Left renal cortex interstitium (tissue), 4 donors: ENCODE measurements around the gene AGAP1. TPM values are rescaled to one million over a fixed set of nuclear protein-coding genes. Genes with fewer than 3 reads are reported as not detected.
"Not testable (repeated sequence)": the region's sequence is repeated elsewhere in the genome, so short reads cannot be mapped to it uniquely, and the experiment has no call there.

Experiments used
- DNase-seq, 4 donors: peaks; one replicate each; pipeline ENCODE4 v3.0.0-alpha.2; 2013; ENCODE audit warnings: low read depth in 4 of 4, low spot score in 2 of 4, missing footprints in 1 of 4
- polyA plus RNA-seq, 4 donors: library from polyadenylated mRNA; unstranded; fragments of 120-200 nt; gene quantifications; one replicate each; pipeline ENCODE4 v1.2.1, GENCODE V29; 2013; ENCODE audit not compliant: insufficient read length in 4 of 4

AGAP1 gene
- polyA plus RNA-seq, 4 donors: 18.1 to 22.7 (median 19.7) TPM

DNA sequence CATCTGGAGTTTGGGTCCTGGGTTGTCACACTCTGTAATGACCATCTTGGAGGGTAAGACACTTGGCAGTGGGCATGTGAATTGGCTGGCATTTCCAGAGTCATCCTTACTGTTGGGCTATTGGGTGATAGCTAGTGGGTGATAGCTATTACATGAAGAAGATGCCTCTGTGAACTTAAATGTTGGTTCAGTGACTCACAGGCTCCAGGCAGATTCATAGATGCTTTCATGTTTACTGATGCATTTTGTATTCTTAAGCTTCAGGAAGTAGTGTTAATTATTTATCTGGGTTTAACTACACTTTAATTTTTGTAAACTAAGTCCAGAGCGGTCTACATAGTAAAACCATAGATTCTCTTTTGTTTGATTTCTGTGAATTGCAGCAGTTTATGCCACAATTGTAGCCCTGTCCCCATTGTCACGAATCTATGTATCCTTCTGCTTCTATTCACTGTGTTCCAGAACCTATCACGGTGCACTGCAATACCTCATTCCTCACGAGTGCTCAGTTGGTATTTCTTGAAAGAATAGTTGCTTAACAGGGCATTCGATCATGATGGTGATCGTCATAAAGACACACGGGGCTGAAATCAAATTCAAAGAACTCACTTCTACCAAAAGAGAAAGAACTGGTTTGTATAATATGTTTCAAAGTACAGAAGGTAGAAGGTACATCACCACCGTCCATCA, 594.7 kb downstream of the AGAP1 start:
- no peak for DNase-seq

DNA sequence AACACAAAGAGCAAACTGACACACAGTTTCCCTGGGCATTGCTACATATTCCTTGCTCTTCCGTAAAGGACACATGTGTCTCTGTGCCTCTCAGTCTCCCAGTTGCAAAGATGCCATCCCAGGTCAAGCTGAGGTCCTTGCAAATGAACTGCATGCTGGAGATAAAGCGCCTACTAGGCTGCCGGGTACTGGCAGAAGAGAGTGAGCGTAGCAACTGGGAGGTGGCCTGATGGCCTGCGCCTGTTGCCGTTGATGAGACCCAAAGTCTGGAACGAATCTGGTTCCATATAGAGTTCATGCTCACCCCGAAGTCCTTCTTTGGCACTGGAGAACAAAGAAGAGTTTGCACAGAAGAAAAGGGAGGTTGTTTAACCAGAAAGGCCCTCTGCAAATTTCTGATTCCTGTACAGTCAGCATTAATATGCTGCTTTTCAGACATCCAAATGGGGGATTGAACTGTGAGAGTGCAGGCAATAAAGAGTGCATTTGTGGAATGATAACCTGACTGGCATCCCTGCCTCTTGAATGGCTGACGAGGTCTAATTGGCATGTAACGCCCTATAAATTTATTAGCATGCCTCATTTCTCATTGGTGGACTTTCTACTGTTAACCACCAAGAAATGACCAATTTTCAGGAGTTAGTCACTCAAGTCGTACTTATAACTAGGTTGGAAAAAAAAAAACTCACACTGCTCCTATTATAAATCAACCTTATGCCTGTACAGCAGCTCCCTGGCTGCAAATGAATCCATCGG, 595.6 kb downstream of the AGAP1 start:
- no peak for DNase-seq

DNA sequence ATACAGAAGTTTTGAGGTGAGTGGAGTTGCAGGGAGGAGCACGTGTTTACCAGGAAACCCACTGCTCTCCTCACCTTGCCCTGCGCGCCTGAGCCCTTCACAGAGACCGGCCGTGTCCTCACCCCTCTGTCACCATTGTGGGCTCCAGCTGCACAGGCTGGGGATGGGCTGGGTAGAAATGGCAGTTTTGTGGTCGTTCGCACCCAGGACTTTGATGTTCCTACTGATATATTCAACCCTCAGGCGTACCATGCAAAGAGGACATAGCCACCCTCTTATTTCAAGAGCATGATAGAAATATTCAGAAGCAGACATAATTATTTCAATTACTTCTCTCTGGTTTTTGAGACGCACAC, 596.2 kb downstream of the AGAP1 start:
- DNase-seq: no peak

DNA sequence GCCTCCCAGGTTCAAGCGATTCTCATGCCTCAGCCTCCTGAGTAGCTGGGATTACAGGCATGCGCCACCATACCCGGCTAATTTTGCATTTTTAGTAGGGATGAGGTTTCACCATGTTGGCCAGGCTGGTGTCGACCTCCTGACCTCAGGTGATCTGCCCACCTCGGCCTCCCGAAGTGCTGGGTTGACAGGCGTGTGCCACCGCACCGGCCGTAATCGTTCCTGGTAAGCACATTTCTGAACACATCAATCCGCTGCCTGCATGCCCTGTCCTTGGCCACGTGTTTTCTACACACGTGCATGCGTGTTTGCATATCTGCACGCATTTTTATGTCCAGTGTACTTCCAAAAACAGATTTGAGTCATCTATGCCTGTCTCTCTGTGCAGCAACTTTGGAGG, 597.0 kb downstream of the AGAP1 start:
- not testable (repeated sequence) for DNase-seq

DNA sequence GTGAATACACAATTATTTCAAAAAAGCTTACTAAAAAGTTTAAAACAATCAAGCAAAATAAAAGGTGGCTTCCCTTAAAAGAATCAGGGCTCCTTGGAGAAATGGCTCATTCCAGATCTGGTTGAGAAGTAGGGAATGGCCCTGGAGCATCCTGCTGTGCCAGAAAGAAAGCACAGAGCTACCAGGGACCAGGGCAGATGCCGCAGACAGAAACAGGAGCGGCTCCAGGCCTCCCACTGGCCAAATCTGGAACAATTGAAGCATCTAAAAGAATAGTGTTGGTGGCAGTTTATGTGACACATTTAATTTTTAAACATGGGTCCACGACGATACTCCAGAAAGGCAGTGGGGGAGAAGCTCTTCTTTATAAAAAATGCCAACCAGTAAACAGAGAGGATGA, 598.9 kb downstream of the AGAP1 start:
- DNase-seq: no peak

DNA sequence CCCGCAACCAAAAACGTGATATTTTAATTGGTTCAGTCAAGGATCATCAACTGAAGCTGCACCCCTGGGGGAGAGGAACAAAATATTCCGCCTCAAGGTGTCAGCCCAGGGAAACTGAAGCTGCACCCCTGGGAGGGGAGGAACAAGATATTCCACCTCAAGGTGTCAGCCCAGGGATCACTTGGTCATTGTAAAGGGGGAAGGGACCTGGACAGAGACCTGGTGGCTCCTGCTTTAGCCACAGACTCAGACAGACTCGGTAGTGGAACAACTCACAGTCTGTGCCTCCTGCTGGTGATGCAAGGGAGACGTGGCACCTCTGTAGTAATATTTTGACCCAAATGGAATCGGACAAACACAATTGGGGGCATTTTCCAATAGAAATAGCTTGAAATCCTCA, 599.3 kb downstream of the AGAP1 start:
- no peak for DNase-seq

DNA sequence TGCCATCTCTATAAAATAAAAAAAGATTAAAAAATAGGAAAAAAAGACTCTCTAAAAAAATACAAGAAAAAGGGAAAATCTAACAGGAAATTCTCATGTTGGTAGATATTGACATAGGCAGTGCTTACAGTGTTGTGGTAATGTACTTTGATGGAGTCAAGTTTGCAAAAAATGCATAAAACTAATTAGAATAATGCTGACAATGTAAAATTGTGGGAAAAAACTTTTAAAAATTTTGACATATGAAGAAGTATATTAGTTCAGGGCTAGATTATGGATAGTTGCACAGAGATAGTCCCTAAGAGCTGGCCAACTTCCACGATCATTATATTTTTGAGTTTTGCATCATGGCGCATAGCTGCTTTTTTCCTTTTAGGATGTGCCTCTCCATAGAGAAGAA, 601.7 kb downstream of the AGAP1 start:
- no peak for DNase-seq

DNA sequence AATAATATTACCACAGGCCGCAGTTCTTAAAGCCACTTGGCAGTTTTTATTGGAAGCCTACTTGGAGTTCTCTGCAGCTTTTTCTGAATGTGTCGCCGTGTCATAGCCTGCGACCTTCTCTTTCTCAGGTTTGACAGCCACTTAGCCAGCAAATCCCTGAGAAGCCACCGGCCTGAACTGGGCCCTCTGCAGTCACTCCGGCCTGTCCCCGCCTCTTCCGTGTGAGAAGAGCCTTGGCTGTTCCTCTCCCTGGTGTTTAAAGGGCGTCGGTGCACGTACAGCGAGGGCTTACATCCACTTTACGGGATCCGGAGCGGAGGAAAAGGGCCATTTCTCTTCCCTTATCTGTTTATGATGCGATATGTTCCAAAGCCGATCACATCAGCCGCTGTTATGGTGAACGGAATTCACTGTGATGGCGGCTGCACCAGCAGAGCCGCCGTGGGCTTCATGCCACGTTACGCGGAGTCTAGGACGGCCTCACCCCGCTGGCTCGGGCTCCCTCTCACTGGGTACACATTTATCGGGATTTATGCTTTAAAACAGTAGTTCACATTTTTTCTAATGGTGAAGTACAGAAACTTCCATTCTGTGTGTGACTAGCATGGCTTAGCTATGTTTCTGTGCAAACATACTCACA, 607.6 kb downstream of the AGAP1 start:
- DNase-seq: no peak

DNA sequence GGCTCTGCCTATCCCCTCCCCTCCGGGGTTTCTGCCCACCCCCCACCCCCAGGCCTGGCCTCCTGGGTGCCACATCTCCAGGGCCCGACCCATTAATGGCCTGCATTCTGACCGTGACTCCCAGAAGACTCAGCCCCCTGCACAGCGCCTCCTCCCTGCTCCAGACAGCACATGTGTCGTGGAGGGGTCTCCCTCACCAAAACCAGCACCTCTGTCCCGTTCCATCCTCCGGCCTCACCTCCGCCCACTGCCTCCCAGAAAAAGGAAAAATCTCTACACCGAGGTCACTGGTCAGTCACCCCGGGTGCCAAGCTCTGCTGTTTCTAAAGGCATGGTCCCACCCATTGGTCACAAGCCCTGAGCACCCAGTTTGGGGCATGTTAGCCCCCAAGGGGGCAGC, 609.1 kb downstream of the AGAP1 start:
- DNase-seq: no peak

DNA sequence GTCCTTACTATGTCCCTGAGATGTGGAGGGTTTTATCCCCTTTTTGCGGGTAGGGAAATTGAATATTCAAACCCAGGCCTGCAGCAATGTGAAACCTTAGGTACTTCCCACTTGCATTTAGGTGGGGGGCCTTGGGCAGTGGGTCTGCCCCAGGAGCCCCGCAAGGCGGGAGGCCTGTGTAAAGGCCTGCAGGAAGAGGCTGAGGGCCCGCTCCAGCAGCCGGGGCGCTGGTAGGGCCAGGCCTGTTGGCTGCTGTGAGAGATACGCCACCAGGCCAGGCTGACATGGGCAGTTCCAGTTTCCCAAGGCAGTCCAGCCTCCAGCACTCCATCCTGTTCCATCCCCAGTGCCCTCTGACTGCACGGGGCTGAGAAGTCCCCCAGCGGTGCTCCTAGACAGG, 610.1 kb downstream of the AGAP1 start:
- no peak for DNase-seq

DNA sequence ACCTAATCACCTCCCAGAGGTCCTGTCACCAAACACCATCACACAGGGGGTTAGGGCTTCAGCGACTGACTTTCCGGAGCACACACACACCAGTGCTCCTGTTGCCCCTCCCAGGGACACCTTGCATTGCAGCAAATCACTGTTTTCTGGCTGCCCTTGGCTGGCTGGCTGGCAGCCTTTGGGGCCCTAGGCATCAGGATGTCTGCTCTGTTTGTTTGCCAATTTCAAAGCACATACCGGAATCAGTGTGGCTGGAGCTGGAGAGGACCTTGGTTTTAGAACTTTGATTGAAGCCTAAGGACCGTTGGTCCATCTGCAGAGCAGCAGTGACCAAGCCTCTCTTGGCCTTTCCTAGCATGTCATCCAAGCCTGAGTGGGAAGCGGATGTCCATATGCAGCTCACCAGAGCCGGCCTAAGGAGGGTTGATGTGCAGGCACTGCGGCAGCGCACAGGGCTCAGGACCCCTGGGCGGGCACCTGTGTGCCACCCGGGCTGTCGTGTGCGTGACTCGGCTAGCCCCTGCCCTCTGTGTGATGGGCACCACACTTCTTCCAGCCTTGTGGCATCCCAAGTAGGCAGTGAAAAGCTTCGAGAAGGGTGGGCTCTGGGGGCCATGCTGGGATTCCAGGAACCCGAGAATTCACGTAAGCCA, 612.2 kb downstream of the AGAP1 start:
- no peak for DNase-seq

DNA sequence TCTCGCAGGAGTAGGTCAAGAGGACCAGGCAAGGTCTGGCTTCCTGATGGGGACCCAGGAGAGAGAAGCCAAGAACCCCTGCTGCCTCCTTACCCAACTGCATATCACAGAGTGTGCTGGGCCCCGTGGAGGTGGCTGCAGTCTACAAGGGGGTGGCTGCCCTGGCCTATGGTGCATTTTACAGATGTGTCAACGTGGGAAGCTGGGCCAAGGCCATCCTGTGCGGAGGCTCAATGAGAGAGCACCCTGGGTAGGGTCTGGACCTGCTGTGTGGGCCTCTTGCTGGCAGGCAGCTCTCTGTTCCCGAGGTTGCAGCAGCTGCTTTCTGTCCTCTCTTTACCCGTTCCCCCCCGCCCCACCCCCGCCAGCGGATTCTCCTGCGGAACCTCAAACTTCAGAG, 612.9 kb downstream of the AGAP1 start:
- DNase-seq: no peak

DNA sequence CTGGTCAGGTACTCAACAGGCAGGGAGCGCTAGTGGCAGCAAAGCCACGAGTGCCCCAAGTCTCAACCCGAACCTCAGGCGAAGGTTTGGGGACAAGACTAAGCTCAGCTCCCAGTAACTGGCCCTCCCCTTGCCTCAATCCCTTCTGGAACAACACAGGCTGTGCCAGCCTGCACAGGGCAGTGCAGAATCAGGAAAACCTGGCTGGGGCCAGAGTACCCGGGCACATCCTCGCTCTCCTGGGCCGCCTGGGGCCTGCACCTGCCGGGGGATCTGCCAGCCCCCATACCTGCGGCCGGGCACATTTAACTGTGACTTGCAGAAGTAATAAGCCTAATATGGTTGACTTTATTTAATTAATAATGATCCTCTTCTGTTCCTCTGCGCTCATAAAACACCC, 613.7 kb downstream of the AGAP1 start:
- DNase-seq: no peak

DNA sequence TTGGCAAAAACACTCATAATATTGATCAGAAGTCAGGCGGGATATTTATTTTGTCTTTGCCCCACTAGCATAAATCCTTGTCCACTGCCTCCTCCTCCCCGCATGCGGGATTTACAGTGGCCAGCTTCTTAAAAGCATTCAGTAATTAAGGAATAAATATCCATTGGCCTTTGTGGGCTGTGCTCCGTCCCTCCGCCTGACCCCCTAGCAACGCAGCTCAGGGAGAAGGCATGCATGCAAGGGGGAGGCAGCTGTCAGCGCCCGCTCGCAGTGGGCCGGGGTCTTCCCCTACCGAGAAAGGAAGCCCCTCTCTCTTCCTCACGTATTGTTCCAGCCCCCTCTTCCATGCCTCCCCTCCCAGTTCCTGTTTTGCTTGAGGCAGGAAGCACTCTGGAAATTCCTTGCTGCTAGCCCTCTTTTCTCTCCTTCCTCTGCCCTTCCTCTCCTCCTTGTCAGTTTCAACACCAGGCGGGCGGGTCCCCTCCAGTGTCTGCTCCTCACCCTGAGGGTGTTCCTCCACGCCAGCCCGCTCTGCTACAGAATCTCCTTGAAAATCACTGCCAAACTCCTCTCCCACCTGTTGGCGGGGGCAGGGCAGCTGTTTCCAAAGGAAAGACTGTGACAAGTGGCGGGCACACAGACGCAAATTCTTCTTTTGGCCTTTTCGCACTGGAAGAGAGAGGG, 614.2 kb downstream of the AGAP1 start:
- no peak for DNase-seq

DNA sequence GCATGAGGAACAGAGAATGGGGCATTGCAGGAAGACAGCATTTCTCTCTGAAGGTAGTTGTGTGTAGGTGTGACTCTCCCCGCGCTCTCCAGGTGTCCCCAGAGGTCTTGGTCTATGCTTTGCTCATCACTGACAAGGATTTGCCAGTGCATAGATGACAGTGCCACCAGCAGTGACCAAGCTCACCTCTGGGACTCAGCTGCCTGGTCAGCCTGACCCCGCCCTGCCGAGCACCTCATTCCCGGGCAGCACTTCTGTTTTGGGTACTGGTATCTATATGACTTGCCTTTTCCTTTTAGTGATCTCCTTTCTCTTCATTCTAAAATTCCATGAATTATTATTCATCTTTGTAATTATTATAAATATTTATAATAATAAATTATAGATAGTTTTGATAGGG, 615.2 kb downstream of the AGAP1 start:
- DNase-seq: no peak

DNA sequence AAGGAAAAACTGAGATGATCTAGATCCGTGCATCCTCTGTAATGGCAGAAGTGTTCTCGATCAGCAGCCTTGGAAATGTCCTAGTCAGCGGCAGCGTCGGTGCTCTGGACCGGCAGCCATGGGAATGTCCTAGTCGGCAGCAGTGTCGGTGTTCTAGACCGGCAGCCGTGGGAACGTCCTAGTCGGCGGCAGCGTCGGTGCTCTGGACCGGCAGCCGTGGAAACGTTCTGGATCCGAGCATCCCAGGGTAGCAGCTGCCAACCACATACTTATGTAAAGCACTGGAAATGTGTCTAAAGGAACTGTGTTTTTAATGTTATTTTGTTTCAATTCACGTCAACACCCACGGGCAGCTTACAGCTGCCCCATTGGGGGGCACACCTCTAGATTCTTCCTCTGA, 615.6 kb downstream of the AGAP1 start:
- DNase-seq: no peak

DNA sequence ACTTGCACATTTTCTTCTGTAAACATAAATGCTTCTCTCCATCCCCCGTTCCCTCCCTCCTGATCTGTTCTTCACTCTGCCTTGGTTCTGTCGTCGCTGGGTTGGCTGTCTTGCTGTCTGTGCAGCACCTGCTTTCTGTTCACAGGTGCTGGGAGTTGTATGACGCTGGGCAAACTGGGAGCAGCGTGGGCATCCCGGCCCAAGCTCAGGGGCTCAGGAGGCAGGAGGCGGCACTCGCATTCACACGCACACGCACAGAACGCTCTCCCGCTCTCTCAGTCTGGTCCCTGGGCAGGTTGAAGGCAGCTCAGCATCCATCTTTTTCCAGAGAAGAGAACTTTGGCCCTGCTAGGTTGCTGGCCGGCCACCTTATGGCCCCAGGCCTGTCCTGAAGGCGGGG, 618.6 kb downstream of the AGAP1 start:
- DNase-seq: no peak

DNA sequence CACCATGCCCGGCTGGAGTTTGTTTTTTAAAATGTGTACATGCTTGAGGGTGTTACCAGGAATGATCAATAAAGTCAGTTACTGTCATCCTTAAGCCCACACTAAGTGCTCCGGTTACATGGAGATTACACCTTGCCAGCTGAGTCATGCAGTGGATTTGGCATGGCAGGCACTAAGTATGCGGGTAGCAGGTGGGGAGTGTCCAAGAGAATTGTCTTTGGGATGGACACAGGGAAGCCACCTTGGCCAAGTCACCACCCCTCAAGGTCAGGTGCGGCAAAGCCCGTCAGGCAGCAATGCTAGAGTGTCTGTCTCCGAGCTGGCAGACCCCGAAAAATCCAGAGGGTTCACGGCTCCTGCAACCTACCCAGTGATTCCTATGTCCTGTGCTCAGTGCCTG, 619.6 kb downstream of the AGAP1 start:
- DNase-seq: no peak

DNA sequence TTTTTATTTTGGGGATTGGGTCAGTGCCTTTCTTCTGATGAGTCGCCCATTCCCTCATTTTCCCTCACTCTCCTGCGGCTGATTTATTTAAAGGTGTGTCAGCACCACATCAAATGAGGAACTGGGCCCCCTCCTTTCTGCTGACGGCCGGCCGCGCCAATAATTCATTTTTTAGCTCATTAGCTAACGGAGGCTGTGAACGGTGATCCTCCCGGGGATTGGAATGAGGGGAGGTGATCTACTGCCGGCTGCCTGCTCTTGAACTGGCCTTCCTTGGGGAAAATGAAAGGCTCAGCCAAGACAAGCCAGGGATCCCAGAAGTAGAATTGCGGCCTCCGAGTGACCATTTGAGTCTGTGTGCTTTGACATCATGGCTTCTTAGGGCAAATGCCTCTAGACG, 620.1 kb downstream of the AGAP1 start:
- no peak for DNase-seq

DNA sequence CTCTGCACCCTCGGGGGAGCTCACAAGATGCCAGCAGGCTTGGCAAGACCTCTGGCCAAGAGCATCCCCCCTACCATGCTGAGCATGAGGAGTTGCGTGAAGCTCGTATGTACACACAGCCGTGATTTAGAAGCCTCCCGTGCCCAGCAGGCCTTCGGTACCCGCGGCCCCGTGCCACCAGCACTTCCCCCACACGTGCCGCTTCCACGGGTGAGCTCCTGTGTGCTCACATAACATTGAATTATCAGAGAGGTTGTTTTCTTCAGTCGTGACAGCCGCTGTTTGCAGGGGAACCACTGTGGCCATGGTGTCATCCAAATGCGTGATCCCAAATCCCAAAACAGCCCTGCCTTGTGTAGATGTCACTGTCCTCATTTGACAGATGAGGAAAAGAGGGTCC, 621.1 kb downstream of the AGAP1 start:
- no peak for DNase-seq

DNA sequence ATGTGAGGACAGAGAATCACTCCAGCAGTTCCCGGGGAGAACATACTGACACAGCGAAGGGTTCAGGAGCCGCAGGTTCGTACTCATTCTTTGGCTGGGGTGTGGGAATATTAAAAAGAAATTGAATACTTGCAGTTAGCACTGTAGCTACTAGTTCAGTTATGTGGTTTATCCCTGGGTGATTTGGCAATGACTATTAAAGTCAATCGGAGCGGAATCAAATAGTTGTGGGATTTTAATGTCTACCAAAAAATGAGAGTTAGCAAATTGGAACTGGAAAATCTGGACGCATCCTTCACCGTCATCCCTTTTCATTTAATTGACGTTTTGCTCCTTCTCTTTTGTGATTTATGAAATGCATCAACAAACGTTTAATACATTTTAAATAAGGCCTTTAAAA, 623.6 kb downstream of the AGAP1 start:
- DNase-seq: no peak
